ENCODE measurements around the gene ACVR1B. TPM values are rescaled to one million over a fixed set of nuclear protein-coding genes. Genes with fewer than 3 reads are reported as not detected.

The ACVR1B gene
- polyA plus RNA-seq, 10 donors = 10.3 to 19.2 (median 13.1) TPM

DNA sequence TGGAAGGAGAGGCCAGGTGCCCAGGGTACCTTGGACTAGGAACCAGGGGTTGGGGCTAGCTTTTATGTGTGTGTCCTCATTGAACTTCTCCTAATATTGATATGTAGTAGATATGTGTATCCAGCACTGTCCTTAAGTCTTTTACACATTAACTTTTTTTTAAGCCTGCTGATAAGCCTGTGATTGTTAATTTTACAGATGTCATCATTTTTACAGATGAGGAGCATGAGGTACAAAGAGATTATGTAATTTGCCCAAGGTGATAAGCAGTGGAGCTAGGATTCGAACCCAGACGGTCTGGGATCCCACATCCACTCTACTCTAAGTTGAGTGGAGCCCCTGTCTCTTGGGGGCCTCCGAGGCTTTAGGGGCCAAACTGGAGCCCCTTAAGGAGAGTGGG, 89.5 kb downstream of the ACVR1B start:
- no peak for DNase-seq

DNA sequence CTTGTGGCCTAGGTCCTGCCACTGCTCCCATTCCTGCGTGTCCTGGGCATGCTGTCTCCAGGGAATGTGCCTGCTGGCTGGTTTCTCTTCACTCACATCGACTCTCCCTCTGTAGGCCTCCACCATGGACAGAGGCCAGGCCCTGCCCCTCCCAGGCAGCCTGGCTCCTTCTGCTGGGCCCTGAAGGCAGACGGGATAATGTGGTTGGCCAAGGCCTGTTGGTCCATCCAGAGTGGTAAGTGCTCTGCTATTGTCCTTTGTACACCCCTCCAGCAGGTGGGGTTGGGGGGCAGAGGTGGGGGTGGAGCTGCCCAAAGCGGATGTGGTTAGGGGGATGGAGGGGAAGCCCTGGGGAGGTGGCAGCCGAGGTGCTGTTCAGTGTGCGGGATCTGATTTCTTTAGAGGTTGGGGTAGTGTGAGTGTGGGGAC, 90.2 kb downstream of the ACVR1B start:
- peak in 1 of 3 donors; percentile 61 for DNase-seq

DNA sequence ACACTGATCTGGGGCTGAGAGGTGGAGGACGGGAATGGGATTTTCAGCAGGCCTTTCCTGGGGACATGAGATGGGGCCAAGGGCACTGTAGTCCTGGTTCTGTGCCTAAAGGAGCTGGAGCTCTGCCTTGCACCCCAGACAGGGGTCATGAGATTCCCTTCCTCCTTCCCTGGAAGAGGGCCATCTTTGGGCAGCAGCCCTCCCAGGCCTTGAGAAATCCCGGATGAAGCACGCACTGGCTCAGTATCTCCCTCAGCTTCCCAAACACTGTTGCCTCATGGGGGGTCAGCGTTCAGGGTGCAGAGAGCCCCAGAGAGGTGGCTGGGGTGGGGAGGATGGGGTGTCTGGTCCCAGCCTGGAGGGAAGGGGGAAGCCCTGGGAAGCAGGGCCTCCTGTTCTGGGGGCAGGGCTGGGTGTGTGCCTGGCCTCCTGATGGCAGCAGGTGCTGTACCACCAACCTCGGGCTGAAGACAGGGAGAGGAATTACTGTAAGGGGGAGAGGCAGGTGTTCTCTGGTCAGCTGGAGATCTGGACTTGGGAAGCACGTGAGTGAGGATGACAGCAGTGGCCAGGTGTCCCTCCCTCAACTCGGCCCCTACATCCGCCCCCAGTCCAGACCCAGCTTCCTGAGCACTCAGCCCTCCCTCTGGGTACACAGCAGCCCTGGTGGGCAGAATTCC, 91.3 kb downstream of the ACVR1B start:
- DNase-seq = no peak

DNA sequence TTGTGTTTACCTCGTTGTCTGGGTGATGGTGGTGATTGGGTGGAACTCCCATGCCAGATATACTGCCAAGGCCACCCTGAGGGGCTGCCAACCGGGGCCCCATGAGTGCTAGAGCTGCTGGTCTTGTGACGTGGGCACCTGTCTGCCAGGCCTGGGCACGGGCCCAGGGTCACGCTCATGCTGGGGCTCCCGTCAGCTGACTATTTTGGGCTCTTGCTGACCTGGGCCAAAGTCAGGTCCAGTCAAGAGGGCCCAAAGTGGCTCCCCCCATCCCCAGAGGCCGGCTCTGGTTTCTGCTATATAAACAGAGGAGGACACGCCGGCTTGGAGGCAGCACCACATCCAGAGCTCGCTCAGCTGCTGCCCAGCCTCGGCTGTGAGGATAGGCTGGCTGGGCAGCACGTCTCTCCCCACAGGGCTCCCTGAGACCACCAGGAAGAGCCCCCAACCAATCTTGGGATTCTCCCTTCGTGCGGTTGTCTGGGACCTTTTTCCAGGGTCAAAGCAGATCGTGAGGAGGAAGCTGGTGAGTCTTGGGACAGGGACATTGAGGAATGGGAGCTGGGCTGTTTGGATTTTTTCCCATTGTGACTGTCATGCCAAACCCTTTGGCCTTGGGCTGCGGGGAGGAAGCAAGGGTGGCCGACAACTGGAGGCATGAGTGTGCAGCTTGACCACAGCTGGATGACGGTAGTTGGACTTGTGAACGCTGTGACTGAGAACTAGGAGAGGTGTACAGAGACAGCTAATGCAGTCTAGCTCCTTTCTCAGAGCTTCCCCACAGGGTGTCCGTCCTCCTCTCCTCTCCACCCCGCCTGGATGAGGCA, 92.1 kb downstream of the ACVR1B start:
- peak in 1 of 3 donors; percentile 52 for DNase-seq

DNA sequence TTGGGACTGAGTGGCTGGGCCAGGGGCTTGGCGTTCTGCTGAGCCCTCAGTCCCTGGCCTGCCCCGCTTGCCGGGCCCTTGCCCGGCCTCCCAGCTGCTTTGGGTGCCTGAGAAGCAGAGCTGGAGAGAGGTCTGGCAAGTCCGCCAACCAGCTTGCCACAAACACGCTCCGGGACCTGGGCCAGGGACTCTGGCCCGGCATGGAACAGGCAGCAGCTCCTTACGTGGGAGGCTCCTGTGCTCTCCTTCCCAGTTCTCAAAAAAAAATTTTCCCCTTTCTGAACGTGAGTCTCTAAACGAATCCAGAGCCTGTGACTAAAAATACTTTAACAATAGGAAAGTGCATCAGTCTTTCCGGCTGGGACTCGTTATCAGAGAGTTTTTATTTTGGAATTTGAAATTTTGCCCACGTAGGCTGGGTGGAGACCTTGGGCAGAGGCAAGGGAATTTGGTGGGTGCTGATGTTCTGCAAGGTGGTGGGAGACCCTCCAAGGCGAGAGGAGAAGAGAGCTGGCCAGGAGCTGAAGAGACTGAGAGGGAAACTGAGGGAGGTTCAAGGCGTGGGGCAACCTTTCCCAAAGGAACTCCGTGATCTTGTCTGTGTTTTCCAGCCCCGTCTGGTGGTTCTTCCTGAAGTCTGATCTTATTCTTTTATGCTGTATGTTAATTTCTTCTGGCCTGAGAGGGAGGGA, 92.9 kb downstream of the ACVR1B start:
- DNase-seq = peak in 2 of 3 donors; percentile 82 to 88

DNA sequence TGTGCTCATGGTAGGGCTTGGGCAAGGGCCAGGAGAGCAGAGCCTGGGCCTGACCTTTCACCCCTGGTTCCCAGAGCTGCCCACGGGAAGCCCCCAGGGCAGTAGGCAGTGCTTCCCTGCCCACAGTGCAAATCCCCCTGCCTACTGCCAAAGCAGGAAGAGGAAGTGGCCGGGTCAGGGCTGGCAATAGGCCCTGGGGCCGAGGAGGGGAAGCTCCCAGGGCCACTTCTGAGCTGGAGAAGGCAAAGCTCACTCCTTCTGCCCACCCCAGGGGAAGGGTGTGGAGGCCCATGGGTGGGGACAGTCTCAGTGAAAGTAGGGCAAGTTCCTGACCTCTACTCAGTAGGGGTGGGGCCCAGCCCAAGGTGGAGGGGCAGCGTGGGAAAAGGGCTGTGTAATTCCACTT, 94.3 kb downstream of the ACVR1B start:
- DNase-seq = peak in 1 of 3 donors; percentile 56

Other genes with a start within 250 kb of the ACVR1B start
- gene FIGNL2, start 103.0 kb upstream of the ACVR1B start, polyA plus RNA-seq (ENCODE audit: insufficient read length in 10 of 10) = 1 to 10 TPM in 3 of 10 donors, under 1 TPM in 7; 0.41 to 1.4 (median 0.86) TPM
- gene ANKRD33, start 63.6 kb upstream of the ACVR1B start, polyA plus RNA-seq (ENCODE audit: insufficient read length in 10 of 10) = under 1 TPM in 2 of 10 donors, not detected in 8; 0.05 to 0.18 TPM
- gene ACVRL1, start 44.2 kb upstream of the ACVR1B start, polyA plus RNA-seq (ENCODE audit: insufficient read length in 10 of 10) = 10 to 100 TPM; 36.1 to 61.3 (median 43.6) TPM
- 10 to 100 TPM; 13.3 to 21.0 (median 15.9) TPM for gene TAMALIN, start 55.2 kb downstream of the ACVR1B start, polyA plus RNA-seq (ENCODE audit: insufficient read length in 10 of 10)
- gene NR4A1, start 99.7 kb downstream of the ACVR1B start, polyA plus RNA-seq (ENCODE audit: insufficient read length in 10 of 10) = 100 to 1,000 TPM in 2 of 10 donors, 10 to 100 TPM in 8; 11.5 to 217 (median 33.2) TPM
- 10 to 100 TPM; 21.1 to 31.8 (median 23.1) TPM for gene ATG101, start 118.3 kb downstream of the ACVR1B start, polyA plus RNA-seq (ENCODE audit: insufficient read length in 10 of 10)
- gene SMIM41, start 128.0 kb downstream of the ACVR1B start, polyA plus RNA-seq (ENCODE audit: insufficient read length in 10 of 10) = under 1 TPM in 4 of 10 donors, not detected in 6; 0.16 to 0.36 (median 0.20) TPM
- gene KRT80, start 240.3 kb downstream of the ACVR1B start, polyA plus RNA-seq (ENCODE audit: insufficient read length in 10 of 10) = 10 to 100 TPM in 2 of 10 donors, 1 to 10 TPM in 8; 4.4 to 12.8 (median 7.6) TPM

Data from muscle of back (tissue), 11 donors.